HepG2 (cell line): ENCODE results near the gene DST.

Experiments
- TCF7 ChIP-seq: sonication (generic); IDR thresholded peaks from 2 replicates; pipeline ENCODE4 v1.6.1; 2016; ENCODE audit warnings: antibody characterized with exemption, low read depth
- TRIM24 ChIP-seq: sonication (generic); formaldehyde crosslinking; IDR thresholded peaks from 2 replicates; pipeline ENCODE4 v1.8.0; 2022; ENCODE audit warnings: mild to moderate bottlenecking, missing genetic modification reagents

- TF ChIP-seq TCF7 = peak; percentile 82
- TF ChIP-seq TRIM24 (CRISPR knock-in tag) = no peak
Measured at GRCh38 chr6:56683882-56684281, 41.2 kb upstream of the DST start.
